Ramos (cell line): Measurements from ENCODE around the gene AGBL1.
"Not testable (repeated sequence)": the region's sequence is repeated elsewhere in the genome, so short reads cannot be mapped to it uniquely, and the experiment has no call there.

Experiments used
- in situ Hi-C: fragments of 300-500 bp; cut with MboI; formaldehyde crosslinking; loops from one replicate; pipeline ENCODE4 v1.14.3; 2022; ENCODE audit warnings: low sequenced_read_pairs; ENCODE audit not compliant: unreplicated experiment

Gene AGBL1

DNA sequence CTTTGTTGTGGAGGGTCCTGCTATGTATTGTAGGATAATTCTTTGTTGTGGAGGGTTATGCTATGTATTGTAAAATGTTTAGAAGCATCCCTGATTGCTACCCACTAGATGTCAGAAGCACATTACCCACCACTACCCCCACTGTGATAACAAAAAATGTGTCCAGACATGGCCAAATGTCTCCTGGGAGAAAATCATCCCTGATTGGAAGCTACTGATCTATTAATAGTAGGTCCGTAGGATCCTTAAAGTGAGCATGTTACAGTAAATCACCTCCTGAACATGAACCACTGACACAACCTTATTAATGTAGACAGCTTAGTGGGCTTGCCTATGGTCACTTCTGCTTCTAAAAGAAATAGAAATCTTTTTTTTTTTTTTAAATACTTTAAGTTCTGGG lies 884.6 kb downstream of the AGBL1 start:
- in situ Hi-C loops = no loop called here

- in situ Hi-C loops = no loop called here
Measured at GRCh38 chr15:86968244-86968643, 888.6 kb downstream of the AGBL1 start.

DNA sequence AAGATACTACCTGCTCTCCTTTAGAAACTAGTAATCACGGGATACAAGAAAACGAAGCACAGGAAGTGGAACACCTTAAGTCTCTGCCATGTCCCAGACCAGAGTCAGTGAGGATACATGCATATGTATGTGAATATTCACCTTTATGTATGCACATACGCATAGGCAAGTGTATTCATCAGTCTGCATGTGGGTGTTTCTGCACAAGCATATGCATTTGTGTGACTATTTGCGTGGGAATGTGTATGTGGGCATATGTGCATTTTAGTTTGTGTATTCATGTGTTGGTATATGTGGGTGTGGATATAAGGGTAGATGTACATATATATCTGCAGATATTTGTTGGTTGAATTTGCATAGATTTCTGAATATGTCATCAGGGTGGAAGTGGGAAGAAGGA lies 889.7 kb downstream of the AGBL1 start:
- in situ Hi-C loops = no loop called here

GRCh38 chr15:86973284-86973844 lies 893.7 kb downstream of the AGBL1 start:
- in situ Hi-C loops = no loop called here

DNA sequence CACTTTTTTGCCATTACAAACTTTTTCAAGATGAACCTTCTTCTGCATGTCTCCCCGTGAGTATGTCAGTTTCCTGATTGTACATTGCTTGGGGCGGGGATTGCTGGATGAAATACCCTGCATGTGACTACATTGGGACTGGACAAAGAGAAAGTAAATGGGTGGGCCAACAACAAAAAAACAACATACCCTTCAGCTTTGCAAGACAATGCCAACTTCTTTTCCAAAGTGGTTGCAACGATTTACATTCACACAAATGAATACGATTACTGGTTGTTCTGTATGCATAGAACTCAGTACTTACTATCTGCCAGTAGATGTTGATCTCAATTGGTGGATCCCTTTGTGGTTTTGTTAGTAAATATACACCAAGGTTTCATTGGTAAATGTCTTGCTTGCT lies 908.4 kb downstream of the AGBL1 start:
- in situ Hi-C loops = no loop called here

GRCh38 chr15:87021751-87022150 lies 942.1 kb downstream of the AGBL1 start:
- in situ Hi-C loops = no loop called here

GRCh38 chr15:87031540-87032230 lies 952.0 kb downstream of the AGBL1 start:
- in situ Hi-C loops = no loop called here

DNA sequence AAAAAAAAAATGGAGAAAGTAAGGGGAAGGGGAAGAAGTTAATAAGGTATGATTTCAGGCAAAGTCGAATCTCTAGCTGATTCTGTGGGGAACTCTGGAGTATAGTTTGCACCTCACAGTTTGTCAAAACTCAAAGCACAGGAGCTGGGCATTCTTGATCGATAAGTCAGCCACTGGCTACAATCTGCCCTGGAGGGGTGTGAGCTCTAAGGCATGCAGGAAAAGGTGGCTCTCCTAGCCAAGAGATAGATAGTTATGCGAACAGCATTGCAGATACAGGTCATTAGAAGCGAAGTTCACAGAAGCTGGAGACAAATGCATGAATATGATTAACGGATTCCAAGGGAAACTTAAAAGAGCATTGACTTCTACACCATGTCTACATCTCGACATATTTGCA lies 952.6 kb downstream of the AGBL1 start:
- in situ Hi-C loops = no loop called here

- in situ Hi-C loops = no loop called here
Measured at GRCh38 chr15:87033056-87033455, 953.4 kb downstream of the AGBL1 start.

GRCh38 chr15:87034886-87035285 lies 955.2 kb downstream of the AGBL1 start:
- in situ Hi-C loops = no loop called here

DNA sequence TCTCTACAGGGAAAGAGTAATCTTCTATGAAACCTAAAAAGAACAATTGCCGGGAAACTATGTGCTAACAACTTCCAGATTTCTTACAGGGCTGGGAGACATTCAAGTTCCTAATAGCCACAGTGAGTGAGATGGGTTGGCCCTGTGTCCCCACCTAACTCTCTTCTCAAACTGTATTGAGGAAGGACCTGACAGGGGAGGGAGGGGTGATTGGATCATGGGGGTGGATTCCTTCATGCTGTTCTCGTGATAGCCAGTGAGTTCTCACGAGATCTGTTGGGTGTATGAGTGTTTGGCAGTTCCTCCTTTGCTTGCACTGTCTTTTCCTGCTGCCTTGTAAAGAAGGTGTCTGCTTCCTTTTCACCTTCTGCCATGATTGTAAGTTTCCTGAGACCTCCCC lies 958.7 kb downstream of the AGBL1 start:
- in situ Hi-C loops = no loop called here

DNA sequence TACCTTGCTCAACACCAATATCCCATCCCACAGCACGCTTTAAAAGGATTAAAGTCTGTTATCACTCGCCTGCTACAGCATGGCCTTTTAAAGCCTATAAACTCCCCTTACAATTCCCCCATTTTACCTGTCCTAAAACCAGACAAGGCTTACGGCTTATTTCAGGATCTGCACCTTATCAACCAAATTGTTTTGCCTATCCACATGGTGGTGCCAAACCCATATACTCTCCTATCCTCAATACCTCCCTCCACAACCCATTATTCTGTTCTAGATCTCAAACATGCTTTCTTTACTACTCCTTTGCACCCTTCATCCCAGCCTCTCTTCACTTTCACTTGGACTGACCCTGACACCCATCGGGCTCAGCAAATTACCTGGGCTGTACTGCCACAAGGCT lies 962.9 kb downstream of the AGBL1 start:
- in situ Hi-C loops = not testable (repeated sequence)

- in situ Hi-C loops = no loop called here
Measured at GRCh38 chr15:87045746-87046145, 966.1 kb downstream of the AGBL1 start.

GRCh38 chr15:87047203-87047965 lies 967.7 kb downstream of the AGBL1 start:
- in situ Hi-C loops = no loop called here
